Panc1 (cell line): Measurements from ENCODE around the gene SLC29A2.

Experiments
- POLR2AphosphoS5 ChIP-seq: IDR thresholded peaks from 2 replicates; pipeline ENCODE4 v1.6.1; 2012; ENCODE audit warnings: mild to moderate bottlenecking, low read depth, low read length, moderate library complexity
- REST ChIP-seq, 2 experiments: IDR thresholded peaks; 2 replicates each; pipeline ENCODE4 v1.6.1; 2011 to 2012; ENCODE audit warnings: low read depth in 2 of 2, control low read depth in 1 of 2, low read length in 1 of 2, mild to moderate bottlenecking in 1 of 2, moderate library complexity in 1 of 2; ENCODE audit not compliant: insufficient read depth in 1 of 2
- SIN3A ChIP-seq: IDR thresholded peaks from 2 replicates; pipeline ENCODE4 v1.6.1; 2012; ENCODE audit warnings: low read depth, mild to moderate bottlenecking, low read length, moderate library complexity, borderline replicate concordance; ENCODE audit not compliant: insufficient read depth
- TF ChIP-seq, protein P1 (sequence below): fragments of 450-650 bp; IDR thresholded peaks from 2 replicates; pipeline ENCODE4 v1.5.1; 2017; ENCODE audit warnings: mild to moderate bottlenecking

- TF ChIP-seq, protein P1, sequence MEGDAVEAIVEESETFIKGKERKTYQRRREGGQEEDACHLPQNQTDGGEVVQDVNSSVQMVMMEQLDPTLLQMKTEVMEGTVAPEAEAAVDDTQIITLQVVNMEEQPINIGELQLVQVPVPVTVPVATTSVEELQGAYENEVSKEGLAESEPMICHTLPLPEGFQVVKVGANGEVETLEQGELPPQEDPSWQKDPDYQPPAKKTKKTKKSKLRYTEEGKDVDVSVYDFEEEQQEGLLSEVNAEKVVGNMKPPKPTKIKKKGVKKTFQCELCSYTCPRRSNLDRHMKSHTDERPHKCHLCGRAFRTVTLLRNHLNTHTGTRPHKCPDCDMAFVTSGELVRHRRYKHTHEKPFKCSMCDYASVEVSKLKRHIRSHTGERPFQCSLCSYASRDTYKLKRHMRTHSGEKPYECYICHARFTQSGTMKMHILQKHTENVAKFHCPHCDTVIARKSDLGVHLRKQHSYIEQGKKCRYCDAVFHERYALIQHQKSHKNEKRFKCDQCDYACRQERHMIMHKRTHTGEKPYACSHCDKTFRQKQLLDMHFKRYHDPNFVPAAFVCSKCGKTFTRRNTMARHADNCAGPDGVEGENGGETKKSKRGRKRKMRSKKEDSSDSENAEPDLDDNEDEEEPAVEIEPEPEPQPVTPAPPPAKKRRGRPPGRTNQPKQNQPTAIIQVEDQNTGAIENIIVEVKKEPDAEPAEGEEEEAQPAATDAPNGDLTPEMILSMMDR = no peak
- TF ChIP-seq POLR2AphosphoS5 (peak; percentile 98), REST (IDR thresholded peaks at IDR 0.05; ENCODE audit: insufficient read depth in 1 of 2, low read depth in 2 of 2, low read length in 1 of 2) (no peak), SIN3A (peak; percentile 98; the same call in 1 of the 2 replicates)
Measured at GRCh38 chr11:66344550-66345315, 26.8 kb downstream of the SLC29A2 start, which contains the start of gene BRMS1.
